Mesendoderm (in vitro differentiated cells): Measurements from ENCODE around the gene MAPT.

Experiments used
- DNase-seq: peaks from one replicate; pipeline ENCODE4 v3.0.0; 2013
- H2AK5ac ChIP-seq: 2 replicates; pipeline ENCODE4 v1.6.1; 2013; ENCODE audit warnings: low read length, inconsistent platforms
- H2BK120ac ChIP-seq: 2 replicates; pipeline ENCODE4 v1.6.1; 2013; ENCODE audit warnings: low read depth, mild to moderate bottlenecking, low read length, moderate library complexity, mixed read lengths
- H2BK15ac ChIP-seq: replicated peaks from 2 replicates; pipeline ENCODE4 v1.6.1; 2013; ENCODE audit warnings: low read depth, mild to moderate bottlenecking, moderate library complexity
- H2BK5ac ChIP-seq: 2 replicates; pipeline ENCODE4 v1.6.1; 2013; ENCODE audit warnings: low read length, inconsistent platforms
- H3K18ac ChIP-seq: 2 replicates; pipeline ENCODE4 v1.6.1; 2013; ENCODE audit warnings: mild to moderate bottlenecking, low read length, mixed read lengths
- H3K23ac ChIP-seq: one replicate; pipeline ENCODE4 v1.6.1; 2013; ENCODE audit warnings: low read length
- H3K27ac ChIP-seq: 2 replicates; pipeline ENCODE4 v1.5.1; 2013; ENCODE audit warnings: low read depth, mild to moderate bottlenecking, inconsistent platforms, low read length, moderate library complexity
- H3K27me3 ChIP-seq: 2 replicates; pipeline ENCODE4 v1.6.1; 2013; ENCODE audit warnings: low read length, control low read depth, mild to moderate bottlenecking, inconsistent platforms; ENCODE audit not compliant: insufficient read depth, poor library complexity
- H3K36me3 ChIP-seq: 2 replicates; pipeline ENCODE4 v1.6.1; 2013; ENCODE audit warnings: low read length, inconsistent platforms; ENCODE audit not compliant: control insufficient read depth, insufficient read depth
- H3K4ac ChIP-seq: one replicate; pipeline ENCODE4 v1.6.1; 2013; ENCODE audit warnings: low read depth, mild to moderate bottlenecking, low read length, moderate library complexity
- H3K4me1 ChIP-seq: 2 replicates; pipeline ENCODE4 v1.6.1; 2013; ENCODE audit warnings: low read depth, low read length, inconsistent platforms; ENCODE audit not compliant: control insufficient read depth
- H3K4me2 ChIP-seq: 2 replicates; pipeline ENCODE4 v1.6.1; 2013; ENCODE audit warnings: low read length
- H3K4me3 ChIP-seq: 2 replicates; pipeline ENCODE4 v1.5.1; 2013; ENCODE audit warnings: mild to moderate bottlenecking, low read length
- H3K56ac ChIP-seq: one replicate; pipeline ENCODE4 v1.6.1; 2013; ENCODE audit warnings: low read length
- H3K79me1 ChIP-seq: 2 replicates; pipeline ENCODE4 v1.6.1; 2013; ENCODE audit warnings: low read length, inconsistent platforms
- H3K79me2 ChIP-seq: 2 replicates; pipeline ENCODE4 v1.6.1; 2013; ENCODE audit warnings: mild to moderate bottlenecking, low read length; ENCODE audit not compliant: control insufficient read depth, insufficient read depth
- H3K9ac ChIP-seq: 2 replicates; pipeline ENCODE4 v1.6.1; 2013; ENCODE audit warnings: low read length, inconsistent platforms
- H4K5ac ChIP-seq: one replicate; pipeline ENCODE4 v1.6.1; 2013; ENCODE audit warnings: low read length
- H4K8ac ChIP-seq: one replicate; pipeline ENCODE4 v1.6.1; 2013; ENCODE audit warnings: low read depth, mild to moderate bottlenecking, control low read depth, low read length, moderate library complexity
- WGBS: extraction: QIAGEN DNeasy Blood & Tissue Kit; methylation state at CpG from one replicate; pipeline ENCODE4 v1.1.7; 2013; ENCODE audit warnings: low lambda C conversion rate, missing lambda C conversion rate; ENCODE audit not compliant: insufficient coverage; ENCODE audit errors: extremely low coverage; 5-methylcytosine and 5-hydroxymethylcytosine counted together

Gene MAPT

GRCh38 chr17:46010597-46011186, 116.3 kb downstream of the MAPT start:
- Histone ChIP-seq H3K27ac (no peak overlapping the region), H3K79me1 (no peaks in the 10 kb centered on the region), H2BK15ac (no peak overlapping the region), H3K4me3 (no peak overlapping the region), H3K79me2 (no peaks in the 10 kb centered on the region), H3K4ac (no peak overlapping the region), H3K18ac (no peak overlapping the region), H3K23ac (no peak overlapping the region), H2BK5ac (no peak overlapping the region), H2BK120ac (no peak overlapping the region), H3K9ac (no peak overlapping the region), H3K56ac (no peak overlapping the region), H3K36me3 (no peaks in the 10 kb centered on the region), H2AK5ac (no peak overlapping the region), H3K27me3 (no peaks in the 10 kb centered on the region), H3K4me2 (no peak overlapping the region), H4K8ac (no peak overlapping the region), H3K4me1 (no peaks in the 10 kb centered on the region), H4K5ac (no peak overlapping the region)
- peak; percentile 32 for DNase-seq
- WGBS, result no CpG with 5 or more reads among the region's 16 CpGs

- Histone ChIP-seq H3K9ac (no peak overlapping the region), H3K4me1 (no peaks in the 10 kb centered on the region), H3K27me3 (no peaks in the 10 kb centered on the region), H3K23ac (no peak overlapping the region), H2BK120ac (no peak overlapping the region), H3K36me3 (no peaks in the 10 kb centered on the region), H3K56ac (no peak overlapping the region), H2BK5ac (no peak overlapping the region), H3K79me2 (no peaks in the 10 kb centered on the region), H3K4me2 (no peak overlapping the region), H3K18ac (no peak overlapping the region), H3K4ac (no peak overlapping the region), H4K5ac (no peak overlapping the region), H2BK15ac (no peak overlapping the region), H3K79me1 (no peaks in the 10 kb centered on the region), H4K8ac (no peak overlapping the region), H3K27ac (no peak overlapping the region), H2AK5ac (no peak overlapping the region), H3K4me3 (no peak overlapping the region)
- peak; percentile 31 for DNase-seq
- WGBS, result no CpG with 5 or more reads among the region's 28 CpGs
Observed at GRCh38 chr17:46011711-46012505, 117.6 kb downstream of the MAPT start.

GRCh38 chr17:46012506-46013079, 118.2 kb downstream of the MAPT start:
- H3K79me1 ChIP-seq, result no peaks in the 10 kb centered on the region
- H3K27me3 ChIP-seq, result no peaks in the 10 kb centered on the region
- no CpG with 5 or more reads among the region's 11 CpGs for WGBS
- H2BK15ac ChIP-seq, result no peak overlapping the region
- no peak overlapping the region for H3K4me3 ChIP-seq
- H3K18ac ChIP-seq, result no peak overlapping the region
- H4K8ac ChIP-seq, result no peak overlapping the region
- no peak for DNase-seq
- H2BK5ac ChIP-seq, result no peak overlapping the region
- no peaks in the 10 kb centered on the region for H3K4me1 ChIP-seq
- no peak overlapping the region for H3K4ac ChIP-seq
- no peak overlapping the region for H3K23ac ChIP-seq
- H3K9ac ChIP-seq, result no peak overlapping the region
- H3K56ac ChIP-seq, result no peak overlapping the region
- no peaks in the 10 kb centered on the region for H3K36me3 ChIP-seq
- no peak overlapping the region for H3K27ac ChIP-seq
- no peak overlapping the region for H2AK5ac ChIP-seq
- no peaks in the 10 kb centered on the region for H3K79me2 ChIP-seq
- H3K4me2 ChIP-seq, result no peak overlapping the region
- H2BK120ac ChIP-seq, result no peak overlapping the region
- no peak overlapping the region for H4K5ac ChIP-seq

GRCh38 chr17:46013127-46013501, 118.8 kb downstream of the MAPT start:
- H2BK15ac ChIP-seq, result no peak overlapping the region
- H3K27me3 ChIP-seq, result no peaks in the 10 kb centered on the region
- no peaks in the 10 kb centered on the region for H3K79me1 ChIP-seq
- no peak overlapping the region for H3K4me2 ChIP-seq
- no peak overlapping the region for H3K18ac ChIP-seq
- no peak overlapping the region for H3K9ac ChIP-seq
- no peak overlapping the region for H2BK120ac ChIP-seq
- no peak overlapping the region for H4K5ac ChIP-seq
- H3K79me2 ChIP-seq, result no peaks in the 10 kb centered on the region
- no peak overlapping the region for H2BK5ac ChIP-seq
- no peaks in the 10 kb centered on the region for H3K36me3 ChIP-seq
- H3K56ac ChIP-seq, result no peak overlapping the region
- H3K4ac ChIP-seq, result no peak overlapping the region
- DNase-seq, result no peak
- H3K4me3 ChIP-seq, result no peak overlapping the region
- no peak overlapping the region for H4K8ac ChIP-seq
- no peaks in the 10 kb centered on the region for H3K4me1 ChIP-seq
- H2AK5ac ChIP-seq, result no peak overlapping the region
- no peak overlapping the region for H3K27ac ChIP-seq
- no peak overlapping the region for H3K23ac ChIP-seq
- WGBS, result no CpG with 5 or more reads among the region's 7 CpGs

GRCh38 chr17:46013502-46014165, 119.3 kb downstream of the MAPT start:
- H2AK5ac ChIP-seq, result no peak overlapping the region
- no peak overlapping the region for H2BK5ac ChIP-seq
- no peak for DNase-seq
- no peak overlapping the region for H2BK15ac ChIP-seq
- no peak overlapping the region for H4K5ac ChIP-seq
- H3K56ac ChIP-seq, result no peak overlapping the region
- H3K4ac ChIP-seq, result no peak overlapping the region
- no peak overlapping the region for H3K23ac ChIP-seq
- H3K36me3 ChIP-seq, result no peaks in the 10 kb centered on the region
- WGBS, result no CpG with 5 or more reads among the region's 9 CpGs
- no peak overlapping the region for H3K4me2 ChIP-seq
- no peak overlapping the region for H3K4me3 ChIP-seq
- no peaks in the 10 kb centered on the region for H3K4me1 ChIP-seq
- no peaks in the 10 kb centered on the region for H3K27me3 ChIP-seq
- H3K79me1 ChIP-seq, result no peaks in the 10 kb centered on the region
- H2BK120ac ChIP-seq, result no peak overlapping the region
- H3K18ac ChIP-seq, result no peak overlapping the region
- H3K27ac ChIP-seq, result no peak overlapping the region
- H3K9ac ChIP-seq, result no peak overlapping the region
- H3K79me2 ChIP-seq, result no peaks in the 10 kb centered on the region
- no peak overlapping the region for H4K8ac ChIP-seq
